ENCODE measurements around the gene NUP54. TPM values are rescaled to one million over a fixed set of nuclear protein-coding genes. Genes with fewer than 3 reads are reported as not detected.

The NUP54 gene
- total RNA-seq, 1 donor from 2014 or later, result 78.8 TPM

- H3K9ac ChIP-seq (ENCODE audit: low read depth in 1 of 3, low read length in 3 of 3), result no peak overlapping the region
- H3K4me1 ChIP-seq (ENCODE audit: control insufficient read depth in 3 of 3, insufficient read depth in 3 of 3, low read length in 3 of 3), result peaks cover 5 to 6% (median 5%) of the 10 kb centered on the region in 3 donors
- no peak overlapping the region for H3K27ac ChIP-seq (ENCODE audit: low read depth, low read length)
- no peaks in the 10 kb centered on the region for H3K27me3 ChIP-seq (ENCODE audit: control insufficient read depth in 3 of 3, insufficient read depth in 3 of 3, low read length in 3 of 3)
- no peak overlapping the region for H3K4me3 ChIP-seq (ENCODE audit: low read length in 3 of 3)
- peaks cover 2 to 11% (median 5%) of the 10 kb centered on the region in 3 donors for H3K36me3 ChIP-seq (ENCODE audit: control insufficient read depth in 3 of 3, insufficient read depth in 3 of 3, low read length in 3 of 3)
- no peaks in the 10 kb centered on the region for H3K9me3 ChIP-seq (ENCODE audit: control insufficient read depth in 3 of 3, low read length in 3 of 3)
These were observed 41.8 kb downstream of the NUP54 start for GRCh38 chr4:76106442-76106841.

DNA sequence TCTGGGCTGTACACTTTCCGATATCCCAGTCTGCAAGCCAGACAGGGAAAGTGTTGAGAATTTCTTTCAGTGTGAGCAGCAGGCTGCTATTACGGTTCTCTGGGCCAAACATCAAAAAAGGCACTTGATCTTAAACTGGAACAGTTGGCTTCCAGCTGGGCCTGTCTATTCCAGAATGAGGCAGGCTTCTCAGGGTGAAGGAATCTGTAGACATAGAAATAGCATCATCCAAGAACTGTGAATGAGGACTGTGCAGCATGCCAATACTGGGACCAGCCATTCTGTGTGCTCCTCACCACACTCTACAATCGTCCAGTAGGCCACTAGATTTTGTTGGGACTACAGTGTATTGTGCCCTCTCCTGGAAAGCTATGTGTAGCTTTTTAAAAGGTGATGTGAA lies 42.5 kb downstream of the NUP54 start:
- no peaks in the 10 kb centered on the region for H3K9me3 ChIP-seq (ENCODE audit: control insufficient read depth in 3 of 3, low read length in 3 of 3)
- H3K27ac ChIP-seq (ENCODE audit: low read depth, low read length), result no peak overlapping the region
- no peaks in the 10 kb centered on the region for H3K27me3 ChIP-seq (ENCODE audit: control insufficient read depth in 3 of 3, insufficient read depth in 3 of 3, low read length in 3 of 3)
- no peak overlapping the region for H3K4me3 ChIP-seq (ENCODE audit: low read length in 3 of 3)
- H3K36me3 ChIP-seq (ENCODE audit: control insufficient read depth in 3 of 3, insufficient read depth in 3 of 3, low read length in 3 of 3), result peaks cover 2 to 15% (median 5%) of the 10 kb centered on the region in 3 donors
- no peak overlapping the region for H3K9ac ChIP-seq (ENCODE audit: low read depth in 1 of 3, low read length in 3 of 3)
- H3K4me1 ChIP-seq (ENCODE audit: control insufficient read depth in 3 of 3, insufficient read depth in 3 of 3, low read length in 3 of 3), result peaks cover 5 to 6% (median 5%) of the 10 kb centered on the region in 3 donors

- H3K9ac ChIP-seq (ENCODE audit: low read depth in 1 of 3, low read length in 3 of 3), result no peak overlapping the region
- no peak overlapping the region for H3K27ac ChIP-seq (ENCODE audit: low read depth, low read length)
- H3K36me3 ChIP-seq (ENCODE audit: control insufficient read depth in 3 of 3, insufficient read depth in 3 of 3, low read length in 3 of 3), result peaks cover 0 to 10% (median 0%) of the 10 kb centered on the region in 3 donors
- no peaks in the 10 kb centered on the region for H3K27me3 ChIP-seq (ENCODE audit: control insufficient read depth in 3 of 3, insufficient read depth in 3 of 3, low read length in 3 of 3)
- peaks cover 3 to 9% (median 6%) of the 10 kb centered on the region in 3 donors for H3K4me1 ChIP-seq (ENCODE audit: control insufficient read depth in 3 of 3, insufficient read depth in 3 of 3, low read length in 3 of 3)
- H3K9me3 ChIP-seq (ENCODE audit: control insufficient read depth in 3 of 3, low read length in 3 of 3), result no peaks in the 10 kb centered on the region
- no peak overlapping the region for H3K4me3 ChIP-seq (ENCODE audit: low read length in 3 of 3)
These were observed 52.1 kb downstream of the NUP54 start for GRCh38 chr4:76096076-76096475.

DNA sequence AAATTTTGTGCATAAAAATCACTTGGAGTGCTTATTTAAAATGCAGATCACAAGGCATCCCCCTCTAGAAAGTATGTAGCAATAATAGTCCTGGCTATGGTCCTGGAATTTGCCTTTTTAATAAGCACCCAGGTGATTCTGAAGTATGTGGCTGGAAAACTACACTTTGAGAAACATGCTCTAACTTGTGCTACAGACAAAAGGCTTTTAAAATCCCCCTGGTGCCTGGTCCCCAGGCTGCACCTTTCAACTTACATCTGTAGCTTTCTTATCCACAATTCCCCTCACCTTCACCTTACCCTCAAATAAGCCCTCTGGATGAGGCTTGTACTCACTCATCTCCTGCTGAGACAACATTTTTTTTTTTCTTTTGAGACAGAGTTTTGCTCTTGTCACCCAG lies 52.6 kb downstream of the NUP54 start:
- no peaks in the 10 kb centered on the region for H3K9me3 ChIP-seq (ENCODE audit: control insufficient read depth in 3 of 3, low read length in 3 of 3)

GRCh38 chr4:76091052-76091451 lies 57.1 kb downstream of the NUP54 start:
- no peaks in the 10 kb centered on the region for H3K9me3 ChIP-seq (ENCODE audit: control insufficient read depth in 3 of 3, low read length in 3 of 3)
- H3K4me1 ChIP-seq (ENCODE audit: control insufficient read depth in 3 of 3, insufficient read depth in 3 of 3, low read length in 3 of 3), result peaks cover 30 to 34% (median 31%) of the 10 kb centered on the region in 3 donors
- H3K9ac ChIP-seq (ENCODE audit: low read depth in 1 of 3, low read length in 3 of 3), result no peak overlapping the region
- H3K36me3 ChIP-seq (ENCODE audit: control insufficient read depth in 3 of 3, insufficient read depth in 3 of 3, low read length in 3 of 3), result no peaks in the 10 kb centered on the region
- H3K4me3 ChIP-seq (ENCODE audit: low read length in 3 of 3), result no peak overlapping the region
- no peaks in the 10 kb centered on the region for H3K27me3 ChIP-seq (ENCODE audit: control insufficient read depth in 3 of 3, insufficient read depth in 3 of 3, low read length in 3 of 3)
- no peak overlapping the region for H3K27ac ChIP-seq (ENCODE audit: low read depth, low read length)

More for the DNA sequence above, 52.6 kb downstream of the NUP54 start:
- peaks cover 0 to 5% (median 0%) of the 10 kb centered on the region in 3 donors for H3K36me3 ChIP-seq (ENCODE audit: control insufficient read depth in 3 of 3, insufficient read depth in 3 of 3, low read length in 3 of 3)
- no peaks in the 10 kb centered on the region for H3K27me3 ChIP-seq (ENCODE audit: control insufficient read depth in 3 of 3, insufficient read depth in 3 of 3, low read length in 3 of 3)
- H3K4me3 ChIP-seq (ENCODE audit: low read length in 3 of 3), result no peak overlapping the region
- no peak overlapping the region for H3K9ac ChIP-seq (ENCODE audit: low read depth in 1 of 3, low read length in 3 of 3)
- H3K4me1 ChIP-seq (ENCODE audit: control insufficient read depth in 3 of 3, insufficient read depth in 3 of 3, low read length in 3 of 3), result peaks cover 7 to 13% (median 7%) of the 10 kb centered on the region in 3 donors
- no peak overlapping the region for H3K27ac ChIP-seq (ENCODE audit: low read depth, low read length)

DNA sequence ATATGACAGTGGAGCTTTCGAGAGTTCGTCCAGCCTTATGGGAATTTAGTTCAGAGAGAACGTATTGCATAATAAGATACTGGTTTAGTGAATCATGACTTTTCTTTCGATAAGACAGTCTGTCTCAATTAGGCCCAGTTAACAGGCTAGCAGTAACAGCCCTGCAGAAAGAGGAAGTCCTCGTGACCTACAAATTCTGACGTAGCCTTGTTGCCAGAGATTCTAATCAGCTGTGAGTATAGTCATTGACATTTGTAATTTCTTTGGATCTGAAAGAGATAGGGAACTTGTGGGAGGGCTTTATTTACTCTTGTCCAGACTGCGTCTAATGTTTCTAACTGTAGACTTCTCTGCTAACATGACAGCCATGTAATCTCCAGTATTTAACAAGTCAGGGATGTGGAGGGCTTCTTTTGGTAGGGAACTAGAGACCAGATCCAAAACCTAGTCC lies 57.9 kb downstream of the NUP54 start:
- H3K36me3 ChIP-seq (ENCODE audit: control insufficient read depth in 3 of 3, insufficient read depth in 3 of 3, low read length in 3 of 3), result no peaks in the 10 kb centered on the region
- H3K9me3 ChIP-seq (ENCODE audit: control insufficient read depth in 3 of 3, low read length in 3 of 3), result no peaks in the 10 kb centered on the region
- H3K4me1 ChIP-seq (ENCODE audit: control insufficient read depth in 3 of 3, insufficient read depth in 3 of 3, low read length in 3 of 3), result peaks cover 37 to 38% (median 38%) of the 10 kb centered on the region in 3 donors
- H3K27ac ChIP-seq (ENCODE audit: low read depth, low read length), result peak overlapping the region; percentile 28
- no peaks in the 10 kb centered on the region for H3K27me3 ChIP-seq (ENCODE audit: control insufficient read depth in 3 of 3, insufficient read depth in 3 of 3, low read length in 3 of 3)
- H3K4me3 ChIP-seq (ENCODE audit: low read length in 3 of 3), result peak overlapping the region in 1 of 3 donors; percentile 9
- no peak overlapping the region for H3K9ac ChIP-seq (ENCODE audit: low read depth in 1 of 3, low read length in 3 of 3)

DNA sequence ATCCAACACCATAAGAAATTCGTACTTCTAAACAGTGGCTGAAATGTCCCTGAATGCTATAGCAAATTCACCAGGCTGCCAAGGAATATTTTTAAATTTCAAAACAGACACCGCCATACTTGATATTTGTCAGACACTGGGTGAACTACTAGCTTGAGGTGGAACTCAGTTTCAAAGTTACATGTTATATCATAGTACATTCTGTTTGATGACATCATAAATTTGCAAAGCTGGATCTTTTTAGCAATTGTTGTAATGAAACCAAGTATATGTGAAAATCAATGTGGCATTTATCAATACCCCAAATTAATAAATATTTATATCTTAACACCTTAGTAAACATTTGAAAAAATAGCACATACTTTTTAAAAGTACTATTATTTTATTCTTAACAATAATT lies 59.5 kb downstream of the NUP54 start:
- Histone ChIP-seq H3K9ac (ENCODE audit: low read depth in 1 of 3, low read length in 3 of 3) (no peak overlapping the region), H3K36me3 (ENCODE audit: control insufficient read depth in 3 of 3, insufficient read depth in 3 of 3, low read length in 3 of 3) (no peaks in the 10 kb centered on the region), H3K27ac (ENCODE audit: low read depth, low read length) (no peak overlapping the region), H3K4me1 (ENCODE audit: control insufficient read depth in 3 of 3, insufficient read depth in 3 of 3, low read length in 3 of 3) (peaks cover 41 to 46% (median 45%) of the 10 kb centered on the region in 3 donors), H3K9me3 (ENCODE audit: control insufficient read depth in 3 of 3, low read length in 3 of 3) (no peaks in the 10 kb centered on the region), H3K27me3 (ENCODE audit: control insufficient read depth in 3 of 3, insufficient read depth in 3 of 3, low read length in 3 of 3) (no peaks in the 10 kb centered on the region), H3K4me3 (ENCODE audit: low read length in 3 of 3) (no peak overlapping the region)

GRCh38 chr4:76087007-76087769 lies 61.0 kb downstream of the NUP54 start:
- Histone ChIP-seq H3K9ac (ENCODE audit: low read depth in 1 of 3, low read length in 3 of 3) (peak overlapping the region; percentile 10 to 61 (median 26)), H3K4me3 (ENCODE audit: low read length in 3 of 3) (peak overlapping the region; percentile 28 to 57 (median 33)), H3K9me3 (ENCODE audit: control insufficient read depth in 3 of 3, low read length in 3 of 3) (no peaks in the 10 kb centered on the region), H3K4me1 (ENCODE audit: control insufficient read depth in 3 of 3, insufficient read depth in 3 of 3, low read length in 3 of 3) (peaks cover 46 to 55% (median 50%) of the 10 kb centered on the region in 3 donors), H3K27ac (ENCODE audit: low read depth, low read length) (peak overlapping the region; percentile 34), H3K36me3 (ENCODE audit: control insufficient read depth in 3 of 3, insufficient read depth in 3 of 3, low read length in 3 of 3) (no peaks in the 10 kb centered on the region), H3K27me3 (ENCODE audit: control insufficient read depth in 3 of 3, insufficient read depth in 3 of 3, low read length in 3 of 3) (no peaks in the 10 kb centered on the region)

GRCh38 chr4:76084542-76084941 lies 63.7 kb downstream of the NUP54 start:
- Histone ChIP-seq H3K36me3 (ENCODE audit: control insufficient read depth in 3 of 3, insufficient read depth in 3 of 3, low read length in 3 of 3) (no peaks in the 10 kb centered on the region), H3K27me3 (ENCODE audit: control insufficient read depth in 3 of 3, insufficient read depth in 3 of 3, low read length in 3 of 3) (no peaks in the 10 kb centered on the region), H3K4me1 (ENCODE audit: control insufficient read depth in 3 of 3, insufficient read depth in 3 of 3, low read length in 3 of 3) (peaks cover 36 to 64% (median 48%) of the 10 kb centered on the region in 3 donors), H3K4me3 (ENCODE audit: low read length in 3 of 3) (peak overlapping the region in 1 of 3 donors; percentile 1), H3K27ac (ENCODE audit: low read depth, low read length) (peak overlapping the region; percentile 71), H3K9ac (ENCODE audit: low read depth in 1 of 3, low read length in 3 of 3) (peak overlapping the region in 1 of 3 donors; percentile 1), H3K9me3 (ENCODE audit: control insufficient read depth in 3 of 3, low read length in 3 of 3) (no peaks in the 10 kb centered on the region)

DNA sequence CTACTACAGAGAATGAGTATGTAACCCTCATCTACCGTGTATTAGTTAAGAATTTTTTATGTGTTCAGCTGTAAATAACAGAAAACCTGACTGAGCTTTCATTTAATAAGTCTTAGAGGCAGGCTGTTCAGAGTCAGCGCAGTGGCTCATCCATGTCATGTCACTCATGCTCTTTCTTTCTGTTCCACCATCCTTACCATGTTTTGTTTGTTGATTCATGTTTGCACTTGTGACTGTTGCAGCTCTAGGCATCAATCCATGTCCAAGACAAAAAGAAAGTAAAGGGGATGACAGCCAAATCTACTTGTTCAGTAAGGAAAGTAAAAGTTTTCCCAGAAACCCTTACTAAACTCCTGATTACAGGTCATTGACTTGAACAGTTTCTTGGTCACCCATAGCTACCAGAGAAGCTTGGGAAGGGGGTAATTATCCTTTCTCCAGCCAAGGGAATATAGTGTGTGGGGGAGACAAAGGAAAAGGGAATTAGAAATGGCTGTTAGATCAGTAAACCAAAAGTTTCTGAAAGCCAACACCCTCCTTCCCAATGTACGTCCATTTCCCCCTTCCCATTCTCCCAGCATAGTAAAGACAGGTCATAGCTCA lies 64.7 kb downstream of the NUP54 start:
- Histone ChIP-seq H3K9me3 (ENCODE audit: control insufficient read depth in 3 of 3, low read length in 3 of 3) (no peaks in the 10 kb centered on the region), H3K27me3 (ENCODE audit: control insufficient read depth in 3 of 3, insufficient read depth in 3 of 3, low read length in 3 of 3) (no peaks in the 10 kb centered on the region), H3K27ac (ENCODE audit: low read depth, low read length) (peak overlapping the region; percentile 71), H3K9ac (ENCODE audit: low read depth in 1 of 3, low read length in 3 of 3) (no peak overlapping the region), H3K36me3 (ENCODE audit: control insufficient read depth in 3 of 3, insufficient read depth in 3 of 3, low read length in 3 of 3) (no peaks in the 10 kb centered on the region), H3K4me1 (ENCODE audit: control insufficient read depth in 3 of 3, insufficient read depth in 3 of 3, low read length in 3 of 3) (peaks cover 34 to 55% (median 45%) of the 10 kb centered on the region in 3 donors), H3K4me3 (ENCODE audit: low read length in 3 of 3) (no peak overlapping the region)

Data from skeletal muscle tissue (tissue), 4 donors.